GM19395 (cell line): ENCODE measurements around the gene SLC4A2.

Source experiments
- ATAC-seq: cut with Tn5 transposase; IDR thresholded peaks from one replicate; pipeline ENCODE4 v1.9.1; 2021; ENCODE audit warnings: mild to moderate bottlenecking, moderate library complexity; ENCODE audit not compliant: unreplicated experiment

The SLC4A2 gene

GRCh38 chr7:151089893-151090730, 30.7 kb downstream of the SLC4A2 start:
- no peak for ATAC-seq

- no peak for ATAC-seq
Observed at GRCh38 chr7:151091003-151091402, 31.6 kb downstream of the SLC4A2 start.

- ATAC-seq = no peak
Observed at GRCh38 chr7:151091431-151091830, 32.0 kb downstream of the SLC4A2 start.

- no peak for ATAC-seq
Observed at GRCh38 chr7:151091988-151092387, 32.6 kb downstream of the SLC4A2 start.

- ATAC-seq = no peak
Observed at GRCh38 chr7:151093748-151094147, 34.4 kb downstream of the SLC4A2 start.

- no peak for ATAC-seq
Observed at GRCh38 chr7:151094675-151095074, 35.3 kb downstream of the SLC4A2 start.

GRCh38 chr7:151095123-151095797, 35.9 kb downstream of the SLC4A2 start:
- no peak for ATAC-seq

- ATAC-seq = no peak
Observed at GRCh38 chr7:151095828-151096475, 36.6 kb downstream of the SLC4A2 start.

- no peak for ATAC-seq
Observed at GRCh38 chr7:151099486-151100211, 40.3 kb downstream of the SLC4A2 start.

- no peak for ATAC-seq
Observed at GRCh38 chr7:151100921-151101320, 41.5 kb downstream of the SLC4A2 start.

- no peak for ATAC-seq
Observed at GRCh38 chr7:151101621-151102396, 42.4 kb downstream of the SLC4A2 start.

GRCh38 chr7:151102991-151103390, 43.6 kb downstream of the SLC4A2 start:
- ATAC-seq = no peak

- ATAC-seq = no peak
Observed at GRCh38 chr7:151103973-151104372, 44.6 kb downstream of the SLC4A2 start.

- no peak for ATAC-seq
Observed at GRCh38 chr7:151104411-151105235, 45.2 kb downstream of the SLC4A2 start.

- ATAC-seq = no peak
Observed at GRCh38 chr7:151107882-151108281, 48.5 kb downstream of the SLC4A2 start.

- ATAC-seq = no peak
Observed at GRCh38 chr7:151109094-151110048, 50.0 kb downstream of the SLC4A2 start.

- no peak for ATAC-seq
Observed at GRCh38 chr7:151110236-151110940, 51.0 kb downstream of the SLC4A2 start.
